Type B pancreatic cell (in vitro differentiated cells): Measurements from ENCODE around the gene MVB12B. TPM values are rescaled to one million over a fixed set of nuclear protein-coding genes. Genes with fewer than 3 reads are reported as not detected.

Experiments used
- DNase-seq: peaks from one replicate; pipeline ENCODE4 v3.0.0; 2021; ENCODE audit warnings: mixed read lengths; ENCODE audit not compliant: unreplicated experiment; ENCODE audit errors: extremely low spot score
- H3K27ac Mint-ChIP-seq: 2 replicates; pipeline ENCODE4 v1.8.0; 2021; ENCODE audit warnings: mild to moderate bottlenecking, mixed read lengths
- H3K27me3 Mint-ChIP-seq: 2 replicates; pipeline ENCODE4 v1.8.0; 2021; ENCODE audit warnings: mixed read lengths
- H3K36me3 Mint-ChIP-seq: 2 replicates; pipeline ENCODE4 v1.8.0; 2021; ENCODE audit warnings: mixed read lengths
- H3K4me1 Mint-ChIP-seq: one replicate; pipeline ENCODE4 v1.8.0; 2021; ENCODE audit warnings: mixed read lengths; ENCODE audit not compliant: unreplicated experiment
- H3K4me3 Mint-ChIP-seq: 2 replicates; pipeline ENCODE4 v1.8.0; 2021; ENCODE audit warnings: mild to moderate bottlenecking, mixed read lengths
- H3K9me3 Mint-ChIP-seq: 2 replicates; pipeline ENCODE4 v1.8.0; 2021; ENCODE audit warnings: mixed read lengths
- CTCF ChIP-seq: fragments of 200-600 bp; sonication (generic); conservative IDR thresholded peaks from 2 replicates; pipeline ENCODE4 v1.5.0; 2021; ENCODE audit warnings: antibody characterized with exemption, mild to moderate bottlenecking
- total RNA-seq: library from RNA; stranded (reverse); gene quantifications from 2 replicates; pipeline ENCODE4 v1.2.1, GENCODE V29; 2021; ENCODE audit warnings: low replicate concordance

Gene MVB12B
- total RNA-seq, 1 donor from 2014 or later: 26.1 TPM

DNA sequence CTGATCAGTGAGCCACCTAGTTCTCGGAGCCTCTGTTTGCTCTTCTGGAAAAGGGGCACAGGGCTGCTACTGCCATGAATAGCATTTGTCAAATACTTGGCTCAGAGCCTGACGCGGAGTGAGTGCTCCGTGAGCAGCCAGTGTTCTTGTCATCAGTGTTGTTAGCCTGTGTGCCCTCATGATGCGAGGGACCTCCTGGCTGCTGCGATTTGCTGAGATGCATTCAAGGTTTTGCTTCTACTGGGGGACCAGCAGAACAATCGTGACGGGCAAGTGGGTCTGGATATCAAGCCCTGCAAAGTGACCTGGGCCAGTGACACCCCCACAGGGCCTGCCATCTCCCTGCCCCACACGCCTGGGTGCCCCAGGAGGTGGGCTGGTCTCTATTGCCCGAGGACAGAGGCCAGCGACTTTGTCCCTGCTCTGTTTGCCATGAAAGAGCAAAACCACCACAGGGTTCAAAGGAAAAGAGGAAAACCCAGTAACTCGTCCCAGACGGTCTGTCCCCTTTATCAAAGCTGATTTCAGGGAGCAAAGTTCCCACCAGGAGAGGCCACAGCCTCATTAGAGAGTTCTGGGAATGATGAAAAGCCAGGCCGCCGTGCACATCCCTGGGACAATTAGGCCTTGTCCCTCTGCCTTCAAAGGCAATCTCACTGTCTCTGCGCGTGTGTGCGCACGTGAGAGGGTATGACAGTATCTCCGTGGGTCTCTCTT is 200.6 kb downstream of the MVB12B start:
- H3K4me1 Mint-ChIP-seq: peaks cover 16% of the 10 kb centered on the region
- H3K4me3 Mint-ChIP-seq: no peak overlapping the region
- peak overlapping the region; percentile 57 for H3K27ac Mint-ChIP-seq

GRCh38 chr9:126528111-126528510 is 201.5 kb downstream of the MVB12B start:
- H3K9me3 Mint-ChIP-seq: no peaks in the 10 kb centered on the region
- peaks cover 22% of the 10 kb centered on the region for H3K4me1 Mint-ChIP-seq
- H3K27ac Mint-ChIP-seq: peak overlapping the region; percentile 57
- no peak for TF ChIP-seq CTCF
- no peak for DNase-seq
- H3K4me3 Mint-ChIP-seq: peak overlapping the region; percentile 23
- peaks cover 79% of the 10 kb centered on the region for H3K27me3 Mint-ChIP-seq
- no peaks in the 10 kb centered on the region for H3K36me3 Mint-ChIP-seq

More for the DNA sequence above, 200.6 kb downstream of the MVB12B start:
- no peaks in the 10 kb centered on the region for H3K9me3 Mint-ChIP-seq
- DNase-seq: no peak
- TF ChIP-seq CTCF: no peak
- H3K27me3 Mint-ChIP-seq: peaks cover 77% of the 10 kb centered on the region
- no peaks in the 10 kb centered on the region for H3K36me3 Mint-ChIP-seq

- Mint-ChIP-seq H3K36me3 (no peaks in the 10 kb centered on the region), H3K27ac (no peak overlapping the region), H3K27me3 (peaks cover 79% of the 10 kb centered on the region), H3K4me3 (no peak overlapping the region), H3K9me3 (no peaks in the 10 kb centered on the region), H3K4me1 (peaks cover 19% of the 10 kb centered on the region)
- DNase-seq: no peak
- no peak for TF ChIP-seq CTCF
These were observed 202.3 kb downstream of the MVB12B start for GRCh38 chr9:126528915-126529314.

DNA sequence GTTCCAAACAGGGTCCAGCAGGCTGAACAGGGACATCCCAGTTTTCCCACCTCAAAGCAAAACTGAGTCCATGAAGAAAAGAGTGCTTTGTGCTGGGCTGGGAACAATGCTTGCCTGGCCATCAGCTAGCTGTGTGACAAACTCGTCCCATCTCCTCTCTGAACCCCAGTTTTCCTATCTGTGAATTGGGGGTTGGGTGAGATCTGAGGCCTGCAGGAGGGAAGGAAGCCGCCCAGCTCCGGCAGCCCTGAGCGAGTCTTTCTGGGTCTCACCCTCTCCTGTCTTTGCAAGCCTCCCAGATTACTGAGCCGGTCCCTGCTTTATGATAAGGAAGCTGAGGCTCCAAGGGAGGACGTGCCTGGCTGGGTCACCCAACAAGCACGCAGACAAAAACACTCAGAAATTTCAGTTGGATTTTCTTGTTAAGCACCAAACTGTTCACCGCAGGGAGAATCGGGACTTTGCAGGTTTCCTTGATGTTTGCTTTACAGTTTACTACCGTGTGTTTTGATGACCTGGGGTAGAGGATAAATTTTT is 204.5 kb downstream of the MVB12B start:
- H3K4me1 Mint-ChIP-seq: peaks cover 29% of the 10 kb centered on the region

GRCh38 chr9:126531591-126531990 is 205.0 kb downstream of the MVB12B start:
- TF ChIP-seq CTCF: no peak
- no peak for DNase-seq
- no peak overlapping the region for H3K4me3 Mint-ChIP-seq
- peaks cover 84% of the 10 kb centered on the region for H3K27me3 Mint-ChIP-seq
- no peak overlapping the region for H3K27ac Mint-ChIP-seq
- H3K9me3 Mint-ChIP-seq: no peaks in the 10 kb centered on the region
- no peaks in the 10 kb centered on the region for H3K36me3 Mint-ChIP-seq
- peaks cover 29% of the 10 kb centered on the region for H3K4me1 Mint-ChIP-seq

More for the DNA sequence above, 204.5 kb downstream of the MVB12B start:
- H3K36me3 Mint-ChIP-seq: no peaks in the 10 kb centered on the region
- no peak for TF ChIP-seq CTCF
- DNase-seq: no peak
- H3K27ac Mint-ChIP-seq: no peak overlapping the region
- no peaks in the 10 kb centered on the region for H3K9me3 Mint-ChIP-seq
- peaks cover 82% of the 10 kb centered on the region for H3K27me3 Mint-ChIP-seq
- no peak overlapping the region for H3K4me3 Mint-ChIP-seq
